SU-DHL-6 (cell line): Measurements from ENCODE around the gene GNL2.
"Not testable (repeated sequence)": the region's sequence is repeated elsewhere in the genome, so short reads cannot be mapped to it uniquely, and the experiment has no call there.

Experiments used
- H2AFZ ChIP-seq: fragments of 200-600 bp; sonication (generic); 2 replicates; pipeline ENCODE4 v1.6.1; 2014; ENCODE audit warnings: low read depth, mild to moderate bottlenecking, moderate library complexity, mixed read lengths, antibody characterized with exemption, low read length; ENCODE audit not compliant: severe bottlenecking
- H3F3A ChIP-seq: fragments of 200-600 bp; shearing (Covaris generic); 2 replicates; pipeline ENCODE4 v1.6.0; 2016; ENCODE audit warnings: antibody characterized with exemption, mild to moderate bottlenecking; ENCODE audit not compliant: insufficient read depth
- H3K27ac ChIP-seq: fragments of 200-600 bp; sonication (generic); 2 replicates; pipeline ENCODE4 v1.5.1; 2016; ENCODE audit warnings: low read depth, mild to moderate bottlenecking, low read length, moderate library complexity, mixed read lengths
- H3K27me3 ChIP-seq: fragments of 200-600 bp; sonication (generic), shearing (Covaris generic); 2 replicates; pipeline ENCODE4 v1.6.0; 2014; ENCODE audit warnings: mild to moderate bottlenecking, low read length
- H3K36me3 ChIP-seq: fragments of 200-600 bp; sonication (generic); 2 replicates; pipeline ENCODE4 v1.6.1; 2014; ENCODE audit warnings: mild to moderate bottlenecking, low read length, mixed read lengths
- H3K4me2 ChIP-seq: fragments of 300-600, 200-600 bp; shearing (Covaris generic), sonication (generic); 2 replicates; pipeline ENCODE4 v1.6.0; 2014; ENCODE audit warnings: low read length, low read depth, mild to moderate bottlenecking; ENCODE audit not compliant: poor library complexity, severe bottlenecking
- H3K4me3 ChIP-seq: fragments of 200-600 bp; sonication (generic); 2 replicates; pipeline ENCODE4 v1.5.1; 2014; ENCODE audit warnings: antibody characterized with exemption, low read length, mild to moderate bottlenecking, mixed read lengths; ENCODE audit not compliant: insufficient read depth, poor library complexity, severe bottlenecking
- H3K79me2 ChIP-seq: fragments of 200-600 bp; sonication (generic); 2 replicates; pipeline ENCODE4 v1.6.1; 2014; ENCODE audit warnings: mild to moderate bottlenecking, low read length, moderate library complexity; ENCODE audit not compliant: insufficient read depth
- H3K9ac ChIP-seq: fragments of 200-600 bp; sonication (generic); 2 replicates; pipeline ENCODE4 v1.7.0; 2014; ENCODE audit warnings: mild to moderate bottlenecking, low read length
- H3K9me2 ChIP-seq: fragments of 200-600 bp; sonication (generic); replicated peaks from 2 replicates; pipeline ENCODE4 v1.6.1; 2014; ENCODE audit warnings: low read length; ENCODE audit not compliant: insufficient read depth
- H3K9me3 ChIP-seq: fragments of 200-600 bp; sonication (generic); 2 replicates; pipeline ENCODE4 v1.6.1; 2014; ENCODE audit warnings: low read length, mixed read lengths; ENCODE audit not compliant: insufficient read depth
- H4K20me1 ChIP-seq: fragments of 200-600 bp; sonication (generic); 2 replicates; pipeline ENCODE4 v1.6.1; 2014; ENCODE audit warnings: low read depth, mild to moderate bottlenecking, antibody characterized with exemption, low read length, moderate library complexity, mixed read lengths
- EZH2phosphoT487 ChIP-seq: fragments of 200-600 bp; sonication (generic), shearing (Covaris generic); conservative IDR thresholded peaks from 2 replicates; pipeline ENCODE4 v1.6.1; 2018; ENCODE audit warnings: mild to moderate bottlenecking, antibody characterized with exemption, low read length, moderate library complexity, mixed read lengths
- TF ChIP-seq, protein P1 (sequence below): fragments of 200-600 bp; sonication (generic); IDR thresholded peaks from one replicate; pipeline ENCODE4 v1.5.1; 2017; ENCODE audit warnings: antibody characterized with exemption, mild to moderate bottlenecking, low read length, moderate library complexity; ENCODE audit not compliant: insufficient read depth, poor library complexity, severe bottlenecking

The GNL2 gene

DNA sequence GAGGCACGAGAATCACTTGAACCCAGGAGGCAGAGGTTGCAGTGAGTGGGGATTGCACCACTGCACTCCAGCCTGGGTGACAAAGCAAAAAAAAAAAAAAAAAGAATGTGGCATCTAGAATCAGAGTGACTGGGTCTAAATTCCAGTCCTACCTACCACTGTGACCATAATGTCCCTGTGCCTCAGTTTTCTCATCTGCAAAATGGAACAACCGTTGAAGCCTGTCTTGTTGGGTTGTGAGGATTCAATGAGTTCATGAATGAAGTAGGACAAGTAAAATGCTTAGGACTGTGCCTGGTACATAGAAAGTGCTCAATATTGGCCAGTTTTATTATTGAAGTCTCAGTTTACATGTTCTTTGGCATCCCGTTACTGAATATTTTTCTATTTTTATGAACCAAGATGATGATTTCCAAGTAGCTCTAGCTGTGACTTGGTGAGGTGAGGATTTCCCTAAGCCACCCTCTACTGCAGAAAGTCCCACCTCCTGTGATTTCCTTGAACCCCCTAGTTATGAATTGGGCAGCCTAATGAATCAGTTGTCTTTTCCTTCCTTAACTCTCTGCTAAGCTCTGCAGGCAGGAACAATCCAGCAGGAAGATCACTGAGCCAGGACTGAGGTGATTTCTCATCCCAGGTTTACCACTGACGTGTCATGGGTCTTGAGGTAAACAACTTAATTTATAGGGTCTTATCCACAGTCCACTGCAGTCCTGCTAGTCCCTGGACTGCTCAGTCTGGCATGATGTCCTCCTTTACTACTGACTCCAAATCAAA is 62.2 kb downstream of the GNL2 start:
- no peaks in the 10 kb centered on the region for H3K9me2 ChIP-seq
- no peak overlapping the region for H3K27ac ChIP-seq
- no peaks in the 10 kb centered on the region for H3K79me2 ChIP-seq
- TF ChIP-seq EZH2phosphoT487 = no peak
- TF ChIP-seq, protein P1, sequence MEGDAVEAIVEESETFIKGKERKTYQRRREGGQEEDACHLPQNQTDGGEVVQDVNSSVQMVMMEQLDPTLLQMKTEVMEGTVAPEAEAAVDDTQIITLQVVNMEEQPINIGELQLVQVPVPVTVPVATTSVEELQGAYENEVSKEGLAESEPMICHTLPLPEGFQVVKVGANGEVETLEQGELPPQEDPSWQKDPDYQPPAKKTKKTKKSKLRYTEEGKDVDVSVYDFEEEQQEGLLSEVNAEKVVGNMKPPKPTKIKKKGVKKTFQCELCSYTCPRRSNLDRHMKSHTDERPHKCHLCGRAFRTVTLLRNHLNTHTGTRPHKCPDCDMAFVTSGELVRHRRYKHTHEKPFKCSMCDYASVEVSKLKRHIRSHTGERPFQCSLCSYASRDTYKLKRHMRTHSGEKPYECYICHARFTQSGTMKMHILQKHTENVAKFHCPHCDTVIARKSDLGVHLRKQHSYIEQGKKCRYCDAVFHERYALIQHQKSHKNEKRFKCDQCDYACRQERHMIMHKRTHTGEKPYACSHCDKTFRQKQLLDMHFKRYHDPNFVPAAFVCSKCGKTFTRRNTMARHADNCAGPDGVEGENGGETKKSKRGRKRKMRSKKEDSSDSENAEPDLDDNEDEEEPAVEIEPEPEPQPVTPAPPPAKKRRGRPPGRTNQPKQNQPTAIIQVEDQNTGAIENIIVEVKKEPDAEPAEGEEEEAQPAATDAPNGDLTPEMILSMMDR = no peak
- H3K9ac ChIP-seq = no peak overlapping the region
- H3K27me3 ChIP-seq = no peaks in the 10 kb centered on the region
- no peak overlapping the region for H2AFZ ChIP-seq
- H4K20me1 ChIP-seq = no peaks in the 10 kb centered on the region
- H3K36me3 ChIP-seq = no peaks in the 10 kb centered on the region
- no peak overlapping the region for H3K4me2 ChIP-seq
- no peak overlapping the region for H3K4me3 ChIP-seq
- H3F3A ChIP-seq = no peaks in the 10 kb centered on the region
- no peaks in the 10 kb centered on the region for H3K9me3 ChIP-seq

DNA sequence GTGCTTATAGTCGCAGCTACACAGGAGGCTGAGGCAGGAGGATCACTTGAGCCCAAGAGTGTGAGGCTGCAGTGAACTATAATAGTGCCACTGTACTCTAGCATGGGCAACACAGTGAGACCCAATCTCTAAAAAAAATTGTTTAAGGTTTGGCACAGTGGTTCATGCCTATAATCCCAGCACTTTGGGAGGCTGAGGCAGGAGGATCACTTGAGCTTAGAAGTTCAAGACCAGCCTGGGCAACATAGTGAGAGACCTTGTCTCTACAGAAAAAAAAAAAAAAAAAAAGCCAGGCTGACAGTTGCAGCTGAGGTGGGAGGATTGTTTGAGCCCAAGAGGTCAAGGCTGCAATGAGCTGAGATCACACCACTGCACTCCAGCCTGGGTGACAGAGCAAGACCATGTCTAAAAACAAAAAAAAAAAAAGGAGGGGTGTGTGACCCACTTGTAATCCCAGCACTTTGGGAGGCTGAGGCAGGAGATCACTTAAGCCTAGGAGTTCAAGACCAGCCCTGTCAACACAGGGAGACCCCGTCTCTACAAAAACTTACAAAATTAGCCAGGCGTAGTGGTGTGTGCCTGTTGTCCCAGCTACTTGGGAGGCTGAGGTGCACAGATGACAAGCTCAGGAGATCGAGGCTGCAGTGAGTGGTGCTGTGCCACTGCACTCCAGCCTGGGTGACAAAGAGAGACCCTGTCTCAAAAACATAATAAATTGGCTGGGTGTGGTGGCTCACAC is 63.1 kb downstream of the GNL2 start:
- H3K27ac ChIP-seq, H3K79me2 ChIP-seq, H3K9ac ChIP-seq, H3K9me3 ChIP-seq, H3F3A ChIP-seq, H3K4me3 ChIP-seq, H3K36me3 ChIP-seq, H2AFZ ChIP-seq, H3K9me2 ChIP-seq, H4K20me1 ChIP-seq, H3K27me3 ChIP-seq, H3K4me2 ChIP-seq: not testable (repeated sequence)

DNA sequence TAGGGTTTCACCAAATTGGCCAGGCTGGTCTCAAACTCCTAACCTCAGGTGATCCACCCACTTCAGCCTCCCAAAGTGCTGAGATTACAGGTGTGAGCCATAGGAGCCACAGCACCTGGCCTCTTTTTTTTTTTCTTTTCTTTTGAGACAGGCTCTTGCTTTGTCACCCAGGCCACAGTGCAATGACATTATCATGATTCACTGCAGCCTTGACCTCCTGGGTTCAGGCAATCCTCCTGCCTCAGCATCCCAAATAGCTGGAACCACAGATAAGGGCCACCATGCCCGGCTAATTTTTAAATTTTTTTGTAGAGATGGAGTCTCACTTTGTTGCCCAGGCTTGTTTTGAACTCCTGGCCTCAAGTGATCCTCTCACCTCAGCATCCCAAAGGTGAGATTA is 65.8 kb downstream of the GNL2 start:
- H3K27ac ChIP-seq, H3K4me3 ChIP-seq, H3K9me3 ChIP-seq, H3K9me2 ChIP-seq, H3K79me2 ChIP-seq, H3K27me3 ChIP-seq, H3K9ac ChIP-seq, H3K36me3 ChIP-seq, H2AFZ ChIP-seq, H4K20me1 ChIP-seq, H3K4me2 ChIP-seq, H3F3A ChIP-seq: not testable (repeated sequence)

DNA sequence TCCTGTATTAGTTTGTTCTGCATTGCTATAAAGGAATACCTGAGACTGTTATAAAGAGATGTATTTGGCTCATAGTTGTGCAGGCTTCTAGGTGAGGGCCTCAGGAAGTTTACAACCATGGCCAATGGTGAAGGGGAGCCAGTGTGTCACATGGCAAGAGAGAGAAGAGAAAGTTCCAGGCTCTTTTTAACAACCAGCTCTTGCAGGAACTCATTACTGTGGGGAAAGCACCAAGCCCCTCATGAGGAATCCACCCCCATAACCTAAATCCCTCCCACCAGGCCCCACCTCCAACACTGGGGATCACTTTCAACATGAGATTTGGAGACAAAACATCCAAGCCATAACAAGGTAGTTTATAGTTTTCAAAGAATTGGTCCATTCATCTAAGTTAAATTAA is 76.1 kb downstream of the GNL2 start:
- Histone ChIP-seq H4K20me1 (no peaks in the 10 kb centered on the region), H3K4me2 (no peak overlapping the region), H2AFZ (no peak overlapping the region), H3F3A (no peaks in the 10 kb centered on the region), H3K4me3 (no peak overlapping the region), H3K9me3 (no peaks in the 10 kb centered on the region), H3K36me3 (no peaks in the 10 kb centered on the region), H3K79me2 (no peaks in the 10 kb centered on the region), H3K9ac (no peak overlapping the region), H3K27me3 (no peaks in the 10 kb centered on the region), H3K27ac (no peak overlapping the region), H3K9me2 (no peaks in the 10 kb centered on the region)
- TF ChIP-seq, protein P1 = no peak
- no peak for TF ChIP-seq EZH2phosphoT487

DNA sequence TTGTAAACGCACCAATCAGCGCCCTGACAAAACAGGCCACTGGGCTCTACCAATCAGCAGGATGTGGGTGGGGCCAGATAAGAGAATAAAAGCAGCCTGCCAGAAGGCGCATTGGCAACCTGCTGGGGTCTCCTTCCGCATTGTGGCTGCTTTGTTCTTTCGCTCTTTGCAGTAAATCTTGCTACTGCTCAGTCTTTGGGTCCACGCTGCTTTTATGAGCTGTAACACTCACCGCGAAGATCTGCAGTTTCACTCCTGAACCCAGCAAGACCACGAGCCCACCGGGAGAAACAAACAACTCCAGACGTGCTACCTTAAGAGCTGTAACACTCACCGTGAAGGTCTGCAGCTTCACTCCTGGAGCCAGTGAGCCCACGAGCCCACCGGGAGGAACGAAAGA is 76.8 kb downstream of the GNL2 start:
- not testable (repeated sequence) for H3K9ac ChIP-seq

DNA sequence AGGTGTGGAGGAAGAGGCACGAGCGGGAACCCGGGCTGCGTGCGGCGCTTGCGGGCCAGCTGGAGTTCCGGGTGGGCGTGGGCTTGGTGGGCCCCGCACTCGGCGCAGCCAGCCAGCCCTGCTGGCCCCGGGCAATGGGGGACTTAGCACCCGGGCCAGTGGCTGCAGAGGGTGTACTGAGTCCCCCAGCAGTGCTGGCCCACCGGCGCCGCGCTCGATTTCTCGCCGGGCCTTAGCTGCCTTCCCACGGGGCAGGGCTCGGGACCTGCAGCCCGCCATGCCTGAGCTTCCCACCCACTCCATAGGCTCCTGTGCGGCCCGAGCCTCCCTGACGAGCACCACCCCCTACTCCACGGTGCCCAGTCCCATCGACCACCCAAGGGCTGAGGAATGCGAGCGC is 77.5 kb downstream of the GNL2 start:
- H3K27ac ChIP-seq, H3F3A ChIP-seq, H3K27me3 ChIP-seq, H2AFZ ChIP-seq, H3K4me2 ChIP-seq, H3K9me3 ChIP-seq, H3K4me3 ChIP-seq, H3K9me2 ChIP-seq, H3K36me3 ChIP-seq, H4K20me1 ChIP-seq, H3K9ac ChIP-seq: not testable (repeated sequence)
- H3K79me2 ChIP-seq = peaks cover 10% of the 10 kb centered on the region

More for the DNA sequence above, 76.8 kb downstream of the GNL2 start:
- not testable (repeated sequence) for H3K79me2 ChIP-seq, H3K27me3 ChIP-seq, H4K20me1 ChIP-seq, H3K4me2 ChIP-seq, H3K36me3 ChIP-seq, H3K4me3 ChIP-seq, H3K9me2 ChIP-seq, H2AFZ ChIP-seq, H3K9me3 ChIP-seq, H3F3A ChIP-seq, H3K27ac ChIP-seq
